Lung (tissue), 12 donors: ENCODE data around the gene NUDT16L1. TPM values are rescaled to one million over a fixed set of nuclear protein-coding genes. Genes with fewer than 3 reads are reported as not detected.

ENCODE experiments used
- ATAC-seq: fragments of 200-7000 bp; cut with Tn5 transposase; one replicate; pipeline ENCODE4 v1.9.1; 2020; ENCODE audit warnings: moderate number of reproducible peaks; ENCODE audit not compliant: insufficient read depth, low FRiP score
- DNase-seq, 3 donors: peaks; one replicate each; pipeline ENCODE4 v3.0.0-alpha.2; 2013 to 2017
- H3K27ac ChIP-seq, 2 donors: one replicate each; pipeline ENCODE4 v1.5.1; 2013; ENCODE audit warnings: mild to moderate bottlenecking in 2 of 2, moderate library complexity in 2 of 2, control low read depth in 1 of 2, inconsistent platforms in 1 of 2, low read depth in 1 of 2, low read length in 1 of 2
- H3K27me3 ChIP-seq, 3 donors: one replicate each; pipeline ENCODE4 v1.5.1; 2013; ENCODE audit warnings: low read length in 2 of 3; ENCODE audit not compliant: control insufficient read depth in 3 of 3, insufficient read depth in 3 of 3
- H3K36me3 ChIP-seq, 4 donors: one replicate each; pipeline ENCODE4 v1.5.1; 2013; ENCODE audit warnings: low read length in 4 of 4, mild to moderate bottlenecking in 1 of 4, moderate library complexity in 1 of 4; ENCODE audit not compliant: control insufficient read depth in 4 of 4, insufficient read depth in 4 of 4
- H3K4me1 ChIP-seq, 5 donors: one replicate each; pipeline ENCODE4 v1.5.1; 2013; ENCODE audit warnings: low read length in 5 of 5, mild to moderate bottlenecking in 2 of 5, moderate library complexity in 1 of 5; ENCODE audit not compliant: control insufficient read depth in 5 of 5, insufficient read depth in 5 of 5
- H3K4me3 ChIP-seq: one replicate; pipeline ENCODE4 v1.5.1; 2013; ENCODE audit warnings: mild to moderate bottlenecking, control low read depth, moderate library complexity
- H3K9ac ChIP-seq, 2 donors: one replicate each; pipeline ENCODE4 v1.5.1; 2013; ENCODE audit warnings: low read length in 2 of 2, control low read depth in 1 of 2; ENCODE audit not compliant: insufficient read depth in 1 of 2
- H3K9me3 ChIP-seq, 4 donors: one replicate each; pipeline ENCODE4 v1.5.1; 2013; ENCODE audit warnings: low read length in 3 of 4, mild to moderate bottlenecking in 1 of 4, moderate library complexity in 1 of 4; ENCODE audit not compliant: control insufficient read depth in 4 of 4, insufficient read depth in 3 of 4
- WGBS, 2 donors: extraction: QIAGEN DNeasy Blood & Tissue Kit; methylation state at CpG; one replicate each; pipeline ENCODE4 v1.1.7; 2013; 5-methylcytosine and 5-hydroxymethylcytosine counted together
- polyA plus RNA-seq, 2 donors: library from polyadenylated mRNA; stranded (reverse); fragments of 200-250 nt; gene quantifications; one replicate each; pipeline ENCODE4 v1.2.1, GENCODE V29; 2013
- total RNA-seq, 2 donors: library from RNA; depleted of rRNA in 1 of 2; stranded (reverse); fragments of >200 nt in 1 of 2; gene quantifications; one replicate each; pipeline ENCODE4 v1.2.1, GENCODE V29; 2014 to 2021
- TF ChIP-seq, protein P1 (sequence below): IDR thresholded peaks from 2 replicates; pipeline ENCODE4 v1.5.1; 2012; ENCODE audit warnings: mild to moderate bottlenecking; ENCODE audit errors: control extremely low read depth, extremely low read depth
- donor health status: control.
- donor health status: control.
- donor health status: Bipolar disorder and iron deficiency.
- donor health status: healthy.
- donor health status: DM: yes; HTN: yes; CAD: no.

The NUDT16L1 gene
- total and polyA plus RNA-seq, 4 donors, result 27.8 to 41.3 (median 32.3) TPM

DNA sequence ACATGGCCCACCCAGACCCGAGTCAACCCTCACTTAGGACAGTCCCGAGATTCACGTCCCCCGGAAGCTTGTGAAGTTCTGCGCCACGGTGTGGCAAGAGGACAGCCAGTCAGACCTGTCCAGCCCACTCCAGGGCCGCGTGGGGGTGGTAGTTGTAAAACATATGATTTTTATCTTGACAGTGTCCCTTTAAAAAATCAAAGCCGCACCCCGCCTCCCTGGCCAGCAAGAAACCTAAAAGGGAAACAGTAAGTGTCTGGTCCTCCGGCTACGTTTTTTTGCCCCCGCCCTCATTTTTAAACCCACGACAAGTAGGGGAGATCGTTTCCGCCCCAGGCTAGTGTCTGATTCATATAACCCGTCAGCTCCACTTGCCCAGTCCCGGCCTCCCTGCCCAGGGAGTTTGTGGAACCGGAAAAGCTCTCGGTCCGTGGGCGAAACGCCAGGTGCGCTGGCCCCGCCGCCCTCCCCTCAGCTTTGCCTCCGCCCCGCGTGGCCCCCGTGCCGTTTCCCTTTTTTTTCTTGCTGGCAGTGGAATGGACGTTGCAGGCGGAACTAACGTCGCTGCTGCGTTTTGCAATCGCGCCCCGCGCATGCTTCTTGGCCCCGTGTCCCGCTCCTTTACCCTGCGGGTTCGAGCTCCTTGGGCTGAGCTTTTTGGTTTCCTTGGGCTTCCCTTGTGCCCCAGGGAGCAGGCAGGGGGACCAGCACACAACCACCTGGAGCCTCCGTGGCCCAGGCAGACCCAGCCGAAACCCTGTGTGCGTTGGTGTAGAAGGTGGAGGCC lies 13.3 kb upstream of the NUDT16L1 start:
- H3K9ac ChIP-seq, result peak overlapping the region in 1 of 2 donors; percentile 49
- WGBS, 2 donors, result 33 to 46% methylated on average over 47 of the region's 47 CpGs
- H3K36me3 ChIP-seq, result peaks cover 0 to 48% (median 12%) of the 10 kb centered on the region in 4 donors
- no peaks in the 10 kb centered on the region for H3K9me3 ChIP-seq
- no peaks in the 10 kb centered on the region for H3K27me3 ChIP-seq
- peak; percentile 44 to 70 (median 53) for DNase-seq
- ATAC-seq, result peak; percentile 72
- H3K4me1 ChIP-seq, result peaks cover 0 to 10% (median 7%) of the 10 kb centered on the region in 5 donors
- TF ChIP-seq, protein P1, sequence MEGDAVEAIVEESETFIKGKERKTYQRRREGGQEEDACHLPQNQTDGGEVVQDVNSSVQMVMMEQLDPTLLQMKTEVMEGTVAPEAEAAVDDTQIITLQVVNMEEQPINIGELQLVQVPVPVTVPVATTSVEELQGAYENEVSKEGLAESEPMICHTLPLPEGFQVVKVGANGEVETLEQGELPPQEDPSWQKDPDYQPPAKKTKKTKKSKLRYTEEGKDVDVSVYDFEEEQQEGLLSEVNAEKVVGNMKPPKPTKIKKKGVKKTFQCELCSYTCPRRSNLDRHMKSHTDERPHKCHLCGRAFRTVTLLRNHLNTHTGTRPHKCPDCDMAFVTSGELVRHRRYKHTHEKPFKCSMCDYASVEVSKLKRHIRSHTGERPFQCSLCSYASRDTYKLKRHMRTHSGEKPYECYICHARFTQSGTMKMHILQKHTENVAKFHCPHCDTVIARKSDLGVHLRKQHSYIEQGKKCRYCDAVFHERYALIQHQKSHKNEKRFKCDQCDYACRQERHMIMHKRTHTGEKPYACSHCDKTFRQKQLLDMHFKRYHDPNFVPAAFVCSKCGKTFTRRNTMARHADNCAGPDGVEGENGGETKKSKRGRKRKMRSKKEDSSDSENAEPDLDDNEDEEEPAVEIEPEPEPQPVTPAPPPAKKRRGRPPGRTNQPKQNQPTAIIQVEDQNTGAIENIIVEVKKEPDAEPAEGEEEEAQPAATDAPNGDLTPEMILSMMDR, result no peak
- no peak overlapping the region for H3K4me3 ChIP-seq
- H3K27ac ChIP-seq, result peak overlapping the region; percentile 38 to 95

DNA sequence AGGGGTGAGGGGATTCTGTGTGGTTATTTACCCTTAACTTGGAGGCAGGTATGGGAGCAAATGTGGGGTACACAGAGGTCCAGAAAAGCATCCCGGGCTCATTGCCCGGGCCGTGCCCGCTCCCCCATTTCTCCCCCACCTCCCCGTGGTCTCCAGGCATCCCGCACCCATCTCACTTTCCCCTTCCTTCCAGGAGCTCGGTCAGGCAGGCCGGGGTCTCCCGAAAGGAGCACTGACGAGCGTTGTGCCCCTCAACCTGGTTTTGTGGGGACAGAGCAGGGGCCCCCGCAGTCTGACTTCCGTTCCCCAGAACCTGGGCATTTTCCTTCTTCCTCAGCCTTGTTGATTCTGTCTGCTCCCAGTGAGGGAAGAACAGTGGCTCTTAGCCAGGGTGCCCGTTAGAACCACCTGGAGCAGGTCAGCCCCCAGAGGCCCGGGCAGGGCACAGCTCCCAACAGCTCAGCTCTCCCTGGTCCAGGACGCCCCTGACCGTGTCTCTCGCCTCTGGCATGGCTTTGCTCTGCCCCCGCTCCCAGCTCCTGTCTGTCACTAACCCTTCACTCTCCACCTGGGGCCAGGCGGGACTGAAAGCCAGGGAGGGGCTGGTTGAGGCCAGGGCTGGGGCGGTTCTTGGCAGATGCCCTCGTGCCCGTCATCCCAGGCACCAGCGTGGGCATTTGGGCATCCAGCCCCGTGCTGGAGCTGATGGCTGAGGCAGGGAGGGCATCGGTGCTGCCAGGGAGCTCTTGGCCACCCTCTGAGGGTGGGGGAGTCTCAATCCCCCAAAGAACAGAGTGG lies 12.5 kb upstream of the NUDT16L1 start:
- Histone ChIP-seq H3K9ac (no peak overlapping the region), H3K9me3 (no peaks in the 10 kb centered on the region), H3K27ac (peak overlapping the region; percentile 38 to 95), H3K4me1 (peaks cover 0 to 10% (median 5%) of the 10 kb centered on the region in 5 donors), H3K4me3 (no peak overlapping the region), H3K27me3 (no peaks in the 10 kb centered on the region), H3K36me3 (peaks cover 0 to 54% (median 11%) of the 10 kb centered on the region in 4 donors)
- WGBS, 2 donors, result 72 to 80% methylated on average over 26 of the region's 26 CpGs
- ATAC-seq (no peak), DNase-seq (no peak)
- TF ChIP-seq, protein P1, result no peak

DNA sequence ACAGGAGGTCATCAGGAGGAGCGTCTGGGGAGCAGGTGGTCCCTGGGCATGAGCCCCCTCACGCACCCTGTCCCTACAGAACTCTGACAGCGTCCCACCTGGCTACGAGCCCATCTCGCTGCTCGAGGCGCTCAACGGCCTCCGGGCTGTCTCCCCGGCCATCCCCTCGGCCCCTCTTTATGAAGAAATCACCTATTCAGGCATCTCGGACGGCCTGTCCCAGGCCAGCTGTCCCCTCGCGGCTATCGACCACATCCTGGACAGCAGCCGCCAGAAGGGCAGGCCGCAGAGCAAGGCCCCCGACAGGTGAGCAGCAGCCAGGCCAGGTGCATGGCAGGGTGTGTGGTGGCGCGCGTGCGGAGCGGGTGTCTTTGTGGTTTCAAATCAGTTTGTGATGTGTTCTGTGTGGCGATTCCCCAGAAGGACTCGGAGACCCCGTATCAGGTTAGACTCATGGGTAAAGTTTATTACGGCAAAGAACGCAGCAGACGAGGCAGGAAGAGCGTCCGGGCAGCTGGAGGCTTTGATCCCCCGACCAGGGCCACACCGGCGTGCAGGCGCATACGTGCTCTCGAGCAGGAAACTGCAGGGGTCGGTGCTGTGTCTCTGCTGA lies 11.8 kb upstream of the NUDT16L1 start:
- Histone ChIP-seq H3K27me3 (no peaks in the 10 kb centered on the region), H3K9ac (no peak overlapping the region), H3K4me1 (peaks cover 0 to 10% (median 5%) of the 10 kb centered on the region in 5 donors), H3K36me3 (peaks cover 0 to 57% (median 11%) of the 10 kb centered on the region in 4 donors), H3K9me3 (no peaks in the 10 kb centered on the region), H3K27ac (peak overlapping the region in 1 of 2 donors; percentile 95), H3K4me3 (no peak overlapping the region)
- ATAC-seq, result no peak
- WGBS, 2 donors, result 90 to 91% methylated on average over 38 to 39 of the region's 39 CpGs
- no peak for DNase-seq
- TF ChIP-seq, protein P1, result no peak
